OCI-LY7 (cell line): ENCODE results near the gene IGLL5.

Experiments used
- CTCF ChIP-seq: fragments of 200-600 bp; sonication (generic); conservative IDR thresholded peaks from 2 replicates; pipeline ENCODE4 v1.5.1; 2014; ENCODE audit warnings: mild to moderate bottlenecking, antibody characterized with exemption, low read length, moderate library complexity, mixed read lengths
- EZH2phosphoT487 ChIP-seq: fragments of 200-600 bp; sonication (generic); IDR thresholded peaks from 2 replicates; pipeline ENCODE4 v1.6.1; 2018; ENCODE audit warnings: low read depth, borderline replicate concordance, mild to moderate bottlenecking, mixed run types, antibody characterized with exemption, low read length, moderate library complexity, mixed read lengths

DNA sequence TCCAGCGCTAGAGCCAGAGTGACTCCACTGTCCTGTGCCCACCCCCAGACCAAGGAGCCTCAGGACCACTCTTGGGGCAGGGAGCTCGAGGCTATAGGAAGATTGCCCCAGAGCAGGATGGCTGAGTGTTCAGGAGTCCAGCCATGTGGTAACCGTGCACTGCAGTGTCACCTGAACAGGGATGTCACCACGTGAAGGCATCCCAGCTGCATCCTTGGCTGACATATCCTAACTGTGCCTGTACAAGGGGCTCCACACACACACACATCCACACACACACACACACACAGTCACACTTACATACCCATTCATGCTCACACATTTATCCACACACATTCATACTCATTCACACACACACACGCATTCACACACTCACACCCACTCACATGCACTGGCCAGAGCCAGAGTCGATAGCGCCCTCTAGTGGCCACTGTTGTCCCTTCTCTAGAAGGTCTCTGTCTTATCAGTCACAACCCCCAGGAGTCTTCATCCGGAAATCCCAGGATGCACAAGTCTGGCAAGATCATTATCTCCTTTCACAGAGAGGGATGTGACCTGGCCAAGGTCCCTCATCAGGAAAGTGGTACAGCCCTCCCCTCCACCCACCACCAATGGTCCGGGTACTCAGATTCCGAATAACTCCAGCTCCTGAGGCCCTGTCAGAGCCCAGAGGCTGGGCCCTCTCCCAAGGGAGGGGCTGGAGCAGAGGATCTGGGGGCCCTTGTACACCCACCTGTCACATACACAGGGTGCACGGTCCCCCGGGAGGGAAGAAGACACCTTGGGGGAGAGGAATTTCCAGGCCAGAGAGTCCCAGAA lies 55.1 kb downstream of the IGLL5 start:
- TF ChIP-seq CTCF, result peak; percentile 98
- TF ChIP-seq EZH2phosphoT487, result no peak
